Mesothelial cell of epicardium (in vitro differentiated cells): ENCODE results near the gene POMGNT1. TPM values are rescaled to one million over a fixed set of nuclear protein-coding genes. Genes with fewer than 3 reads are reported as not detected.

Experiments used
- DNase-seq, 2 experiments: peaks; one replicate each; pipeline ENCODE4 v3.0.0; 2021; ENCODE audit warnings: low spot score in 2 of 2; ENCODE audit not compliant: unreplicated experiment in 2 of 2
- H3K27ac Mint-ChIP-seq: 2 replicates; pipeline ENCODE4 v1.8.0; 2021; ENCODE audit warnings: mixed read lengths
- H3K27me3 Mint-ChIP-seq: 2 replicates; pipeline ENCODE4 v1.8.0; 2021; ENCODE audit warnings: low read depth, mixed read lengths
- H3K36me3 Mint-ChIP-seq: 2 replicates; pipeline ENCODE4 v1.8.0; 2021; ENCODE audit warnings: mixed read lengths
- H3K4me1 Mint-ChIP-seq: 2 replicates; pipeline ENCODE4 v1.8.0; 2021; ENCODE audit warnings: mixed read lengths
- H3K4me3 Mint-ChIP-seq: 2 replicates; pipeline ENCODE4 v1.8.0; 2021; ENCODE audit warnings: mild to moderate bottlenecking, moderate library complexity, mixed read lengths
- H3K9me3 Mint-ChIP-seq: 2 replicates; pipeline ENCODE4 v1.8.0; 2021; ENCODE audit warnings: mixed read lengths
- CTCF ChIP-seq: fragments of 200-600 bp; sonication (generic); IDR thresholded peaks from one replicate; pipeline ENCODE4 v1.5.0; 2021; ENCODE audit warnings: antibody characterized with exemption; ENCODE audit not compliant: unreplicated experiment
- total RNA-seq: library from RNA; stranded (reverse); gene quantifications from 3 replicates; pipeline ENCODE4 v1.2.1, GENCODE V29; 2021

Gene POMGNT1
- total RNA-seq, 1 donor from 2014 or later = 87.1 TPM

- no peak overlapping the region for H3K4me3 Mint-ChIP-seq
- no peak for TF ChIP-seq CTCF
- H3K36me3 Mint-ChIP-seq = no peaks in the 10 kb centered on the region
- peaks cover 14% of the 10 kb centered on the region for H3K4me1 Mint-ChIP-seq
- DNase-seq = peak in 1 of 2 experiments; percentile 63
- H3K27me3 Mint-ChIP-seq = peaks cover 23% of the 10 kb centered on the region
- H3K27ac Mint-ChIP-seq = peak overlapping the region; percentile 39
- H3K9me3 Mint-ChIP-seq = no peaks in the 10 kb centered on the region
Observed at GRCh38 chr1:46171871-46172270, 26.4 kb downstream of the POMGNT1 start.

- no peak for DNase-seq
- peaks cover 14% of the 10 kb centered on the region for H3K4me1 Mint-ChIP-seq
- H3K9me3 Mint-ChIP-seq = no peaks in the 10 kb centered on the region
- H3K36me3 Mint-ChIP-seq = no peaks in the 10 kb centered on the region
- H3K27me3 Mint-ChIP-seq = peaks cover 28% of the 10 kb centered on the region
- TF ChIP-seq CTCF = no peak
- no peak overlapping the region for H3K4me3 Mint-ChIP-seq
- no peak overlapping the region for H3K27ac Mint-ChIP-seq
Observed at GRCh38 chr1:46171351-46171750, 26.9 kb downstream of the POMGNT1 start.

GRCh38 chr1:46169811-46170454 is 28.3 kb downstream of the POMGNT1 start:
- Mint-ChIP-seq H3K27me3 (peaks cover 33% of the 10 kb centered on the region), H3K27ac (no peak overlapping the region), H3K9me3 (no peaks in the 10 kb centered on the region), H3K4me1 (peaks cover 14% of the 10 kb centered on the region), H3K4me3 (no peak overlapping the region), H3K36me3 (no peaks in the 10 kb centered on the region)
- no peak for DNase-seq
- TF ChIP-seq CTCF = no peak

- peaks cover 39% of the 10 kb centered on the region for H3K27me3 Mint-ChIP-seq
- H3K27ac Mint-ChIP-seq = no peak overlapping the region
- no peak overlapping the region for H3K4me3 Mint-ChIP-seq
- H3K9me3 Mint-ChIP-seq = no peaks in the 10 kb centered on the region
- TF ChIP-seq CTCF = no peak
- H3K36me3 Mint-ChIP-seq = no peaks in the 10 kb centered on the region
- DNase-seq = no peak
- H3K4me1 Mint-ChIP-seq = peaks cover 14% of the 10 kb centered on the region
Observed at GRCh38 chr1:46168477-46168876, 29.8 kb downstream of the POMGNT1 start.

GRCh38 chr1:46166521-46167462 is 31.4 kb downstream of the POMGNT1 start:
- Mint-ChIP-seq H3K27me3 (peaks cover 39% of the 10 kb centered on the region), H3K27ac (no peak overlapping the region), H3K4me1 (peaks cover 10% of the 10 kb centered on the region), H3K36me3 (no peaks in the 10 kb centered on the region), H3K4me3 (peak overlapping the region; percentile 59), H3K9me3 (no peaks in the 10 kb centered on the region)
- no peak for TF ChIP-seq CTCF
- no peak for DNase-seq
